GM23338 (cell line): ENCODE data around the gene MAP1S. TPM values are rescaled to one million over a fixed set of nuclear protein-coding genes. Genes with fewer than 3 reads are reported as not detected.

Experiments
- ATAC-seq: fragments of 200-7000 bp; cut with Tn5 transposase; 3 replicates; pipeline ENCODE4 v1.9.1; 2020
- DNase-seq: peaks from one replicate; pipeline ENCODE4 v3.0.0-alpha.2; 2015; ENCODE audit warnings: low spot score
- H2AFZ ChIP-seq: fragments of 200-600 bp; sonication (generic); 2 replicates; pipeline ENCODE4 v1.8.0; 2016; ENCODE audit warnings: antibody characterized with exemption, mild to moderate bottlenecking, moderate library complexity
- H3F3A ChIP-seq: fragments of 200-600 bp; sonication (generic); replicated peaks from 2 replicates; pipeline ENCODE4 v1.8.0; 2017; ENCODE audit warnings: antibody characterized with exemption, mixed run types, low read depth
- H3K27ac ChIP-seq: fragments of 200-600 bp; sonication (generic); 2 replicates; pipeline ENCODE4 v1.6.1; 2016; ENCODE audit warnings: low read depth
- H3K27me3 ChIP-seq: fragments of 200-600 bp; sonication (generic); 2 replicates; pipeline ENCODE4 v1.8.0; 2016; ENCODE audit warnings: mild to moderate bottlenecking, mixed run types, moderate library complexity; ENCODE audit not compliant: insufficient read depth
- H3K36me3 ChIP-seq: fragments of 200-600 bp; sonication (generic); 2 replicates; pipeline ENCODE4 v1.8.0; 2016; ENCODE audit warnings: mild to moderate bottlenecking; ENCODE audit not compliant: insufficient read depth
- H3K4me1 ChIP-seq: fragments of 200-600 bp; sonication (generic); 2 replicates; pipeline ENCODE4 v1.8.0; 2016; ENCODE audit warnings: mild to moderate bottlenecking, moderate library complexity; ENCODE audit not compliant: insufficient read depth
- H3K4me2 ChIP-seq: fragments of 200-600 bp; sonication (generic); 2 replicates; pipeline ENCODE4 v1.7.1; 2017; ENCODE audit warnings: mixed run types
- H3K4me3 ChIP-seq: fragments of 200-600 bp; sonication (generic); 2 replicates; pipeline ENCODE4 v1.6.1; 2016; ENCODE audit warnings: mixed run types
- H3K79me2 ChIP-seq: fragments of 200-600 bp; sonication (generic); replicated peaks from 2 replicates; pipeline ENCODE4 v1.8.0; 2017; ENCODE audit warnings: mild to moderate bottlenecking; ENCODE audit not compliant: insufficient read depth
- H3K9me2 ChIP-seq: fragments of 200-600 bp; sonication (generic); 2 replicates; pipeline ENCODE4 v1.8.0; 2017; ENCODE audit not compliant: insufficient read depth
- H4K20me1 ChIP-seq: fragments of 200-600 bp; sonication (generic); replicated peaks from 2 replicates; pipeline ENCODE4 v1.8.0; 2017; ENCODE audit warnings: mild to moderate bottlenecking; ENCODE audit not compliant: insufficient read depth
- H3K27ac Mint-ChIP-seq: 2 replicates; pipeline ENCODE4 v1.8.0; 2020; ENCODE audit warnings: inconsistent platforms, mild to moderate bottlenecking, moderate library complexity, mixed read lengths
- H3K27me3 Mint-ChIP-seq: 3 replicates; pipeline ENCODE4 v1.8.0; 2022; ENCODE audit warnings: low read depth, mild to moderate bottlenecking, moderate library complexity, mixed read lengths, inconsistent platforms; ENCODE audit not compliant: insufficient read depth, poor library complexity
- H3K36me3 Mint-ChIP-seq: 3 replicates; pipeline ENCODE4 v1.8.0; 2021; ENCODE audit warnings: low read depth, mild to moderate bottlenecking, inconsistent platforms, moderate library complexity, mixed read lengths
- H3K4me1 Mint-ChIP-seq: 3 replicates; pipeline ENCODE4 v1.8.0; 2020; ENCODE audit warnings: mild to moderate bottlenecking, inconsistent platforms, mixed read lengths
- H3K4me3 Mint-ChIP-seq: 3 replicates; pipeline ENCODE4 v1.8.0; 2021; ENCODE audit warnings: moderate library complexity, mild to moderate bottlenecking, inconsistent platforms, mixed read lengths
- H3K9me3 Mint-ChIP-seq: 3 replicates; pipeline ENCODE4 v1.8.0; 2020; ENCODE audit warnings: moderate library complexity, mild to moderate bottlenecking, inconsistent platforms, mixed read lengths
- CREB1 ChIP-seq: fragments of 250-450 bp; sonication (Bioruptor Pico); IDR thresholded peaks from 2 replicates; pipeline ENCODE4 v1.5.0; 2020; ENCODE audit warnings: low read depth, mild to moderate bottlenecking, moderate library complexity
- EZH2 ChIP-seq: fragments of 200-600 bp; sonication (generic); IDR thresholded peaks from one replicate; pipeline ENCODE4 v1.8.0; 2017; ENCODE audit warnings: antibody characterized with exemption, mild to moderate bottlenecking, low read depth; ENCODE audit not compliant: unreplicated experiment
- EZH2phosphoT487 ChIP-seq: fragments of 200-600 bp; sonication (generic); IDR thresholded peaks from one replicate; pipeline ENCODE4 v1.8.1; 2018; ENCODE audit warnings: antibody characterized with exemption; ENCODE audit not compliant: unreplicated experiment
- JUNB ChIP-seq: IDR thresholded peaks from one replicate; pipeline ENCODE4 v1.6.1; 2016; ENCODE audit warnings: antibody characterized with exemption; ENCODE audit not compliant: unreplicated experiment
- NANOG ChIP-seq: IDR thresholded peaks from 2 replicates; pipeline ENCODE4 v1.6.1; 2016; ENCODE audit warnings: antibody characterized with exemption, borderline replicate concordance
- REST ChIP-seq: IDR thresholded peaks from one replicate; pipeline ENCODE4 v1.6.1; 2018; ENCODE audit warnings: antibody characterized with exemption; ENCODE audit not compliant: unreplicated experiment
- STAT1 ChIP-seq: IDR thresholded peaks from one replicate; pipeline ENCODE4 v1.6.1; 2016; ENCODE audit warnings: antibody characterized with exemption; ENCODE audit not compliant: unreplicated experiment
- ZNF462 ChIP-seq: fragments of 250-450 bp; sonication (Bioruptor Pico); IDR thresholded peaks from 2 replicates; pipeline ENCODE4 v1.5.0; 2020; ENCODE audit warnings: mild to moderate bottlenecking, moderate library complexity
- polyA plus RNA-seq: library from polyadenylated mRNA; unstranded; fragments of >200 nt; fragmentation: Nextera tagmentation; extraction: Ambion mirVana; gene quantifications from 2 replicates; pipeline ENCODE4 v1.2.1, GENCODE V29; 2016
- total RNA-seq: library from RNA; depleted of rRNA; stranded (reverse); fragments of >200 nt; shearing (Covaris generic); gene quantifications from 2 replicates; pipeline ENCODE4 v1.2.3, GENCODE V29; 2014
- TF ChIP-seq, protein P1 (sequence below): IDR thresholded peaks from 2 replicates; pipeline ENCODE4 v1.6.1; 2016; ENCODE audit warnings: antibody characterized with exemption

MAP1S gene
- total and polyA plus RNA-seq, 2 experiments from 2014 or later = 102 to 104 TPM

DNA sequence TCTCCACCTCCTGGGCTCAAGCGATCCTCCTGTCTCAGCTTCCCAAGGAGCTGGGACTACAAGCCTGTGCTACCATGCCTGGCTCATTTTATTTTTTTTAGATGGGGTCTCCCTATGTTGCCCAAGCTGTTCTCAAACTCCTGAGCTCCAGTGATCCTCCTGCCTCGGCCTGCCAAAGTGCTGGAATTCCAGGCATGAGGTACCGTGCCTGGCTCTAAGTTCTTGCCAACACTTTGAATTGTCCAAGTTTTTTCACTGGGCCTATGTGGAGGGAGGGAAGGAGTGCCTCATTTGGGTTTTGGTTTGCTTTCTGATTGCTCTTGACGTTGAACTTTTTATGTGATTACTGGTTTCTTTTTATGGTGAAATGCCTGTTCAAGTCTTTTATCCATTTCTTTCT is 26.7 kb upstream of the MAP1S start:
- DNase-seq (no peak), ATAC-seq (no peak)
- no peaks in the 10 kb centered on the region for H3K9me2 ChIP-seq
- Mint-ChIP-seq H3K36me3 (peaks cover 5% of the 10 kb centered on the region; the same call in 2 of the 3 replicates), H3K4me1 (peaks cover 5% of the 10 kb centered on the region), H3K9me3 (peaks cover 1% of the 10 kb centered on the region; the same call in 2 of the 3 replicates), H3K27me3 (peaks cover 12% of the 10 kb centered on the region), H3K27ac (no peak overlapping the region), H3K4me3 (no peak overlapping the region)
- peaks cover 6% of the 10 kb centered on the region; the same call in 1 of the 2 replicates for H3K4me1 ChIP-seq
- no peaks in the 10 kb centered on the region for H3K36me3 ChIP-seq
- TF ChIP-seq CREB1 = no peak
- no peak for TF ChIP-seq STAT1
- no peak for TF ChIP-seq ZNF462
- no peak for TF ChIP-seq JUNB
- no peak overlapping the region for H3K4me3 ChIP-seq
- no peak overlapping the region for H3K27ac ChIP-seq
- no peak overlapping the region for H2AFZ ChIP-seq
- no peak overlapping the region for H3K4me2 ChIP-seq
- H3F3A ChIP-seq = peaks cover 5% of the 10 kb centered on the region; the same call in 1 of the 2 replicates
- no peaks in the 10 kb centered on the region for H4K20me1 ChIP-seq
- H3K27me3 ChIP-seq = no peaks in the 10 kb centered on the region
- peaks cover 3% of the 10 kb centered on the region; the same call in 1 of the 2 replicates for H3K79me2 ChIP-seq

- H3K4me1 Mint-ChIP-seq = no peaks in the 10 kb centered on the region; the same call in 2 of the 3 replicates
- H3K9me2 ChIP-seq = no peaks in the 10 kb centered on the region
- no peaks in the 10 kb centered on the region for H3K36me3 ChIP-seq
- no peaks in the 10 kb centered on the region for H3K36me3 Mint-ChIP-seq
- no peaks in the 10 kb centered on the region for H3K27me3 ChIP-seq
- no peaks in the 10 kb centered on the region; the same call in 2 of the 3 replicates for H3K9me3 Mint-ChIP-seq
- H3K4me3 Mint-ChIP-seq = no peak overlapping the region
- ATAC-seq = no peak
- H3K79me2 ChIP-seq = no peaks in the 10 kb centered on the region
- no peak overlapping the region for H3K4me2 ChIP-seq
- no peak overlapping the region for H3K27ac Mint-ChIP-seq
- no peak overlapping the region for H3K27ac ChIP-seq
- H4K20me1 ChIP-seq = no peaks in the 10 kb centered on the region
- DNase-seq = no peak
- peaks cover 12% of the 10 kb centered on the region for H3K27me3 Mint-ChIP-seq
- H2AFZ ChIP-seq = no peak overlapping the region
- no peak overlapping the region for H3K4me3 ChIP-seq
- no peaks in the 10 kb centered on the region for H3K4me1 ChIP-seq
- H3F3A ChIP-seq = no peaks in the 10 kb centered on the region
- TF ChIP-seq EZH2phosphoT487 (no peak), REST (no peak), NANOG (no peak), EZH2 (no peak)
- TF ChIP-seq, protein P1, sequence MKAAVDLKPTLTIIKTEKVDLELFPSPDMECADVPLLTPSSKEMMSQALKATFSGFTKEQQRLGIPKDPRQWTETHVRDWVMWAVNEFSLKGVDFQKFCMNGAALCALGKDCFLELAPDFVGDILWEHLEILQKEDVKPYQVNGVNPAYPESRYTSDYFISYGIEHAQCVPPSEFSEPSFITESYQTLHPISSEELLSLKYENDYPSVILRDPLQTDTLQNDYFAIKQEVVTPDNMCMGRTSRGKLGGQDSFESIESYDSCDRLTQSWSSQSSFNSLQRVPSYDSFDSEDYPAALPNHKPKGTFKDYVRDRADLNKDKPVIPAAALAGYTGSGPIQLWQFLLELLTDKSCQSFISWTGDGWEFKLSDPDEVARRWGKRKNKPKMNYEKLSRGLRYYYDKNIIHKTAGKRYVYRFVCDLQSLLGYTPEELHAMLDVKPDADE = no peak
Observed at GRCh38 chr19:17695198-17695597, 24.1 kb upstream of the MAP1S start.
